DMS114 treated with DMSO at 0.1 percent for 48 hours (cell line): ENCODE results near the gene EDN2.

Experiments
- DNase-seq: peaks from one replicate; lab custom pipeline; 2025; ENCODE audit not compliant: unreplicated experiment; lab: John Stamatoyannopoulos, UW

EDN2 gene

DNA sequence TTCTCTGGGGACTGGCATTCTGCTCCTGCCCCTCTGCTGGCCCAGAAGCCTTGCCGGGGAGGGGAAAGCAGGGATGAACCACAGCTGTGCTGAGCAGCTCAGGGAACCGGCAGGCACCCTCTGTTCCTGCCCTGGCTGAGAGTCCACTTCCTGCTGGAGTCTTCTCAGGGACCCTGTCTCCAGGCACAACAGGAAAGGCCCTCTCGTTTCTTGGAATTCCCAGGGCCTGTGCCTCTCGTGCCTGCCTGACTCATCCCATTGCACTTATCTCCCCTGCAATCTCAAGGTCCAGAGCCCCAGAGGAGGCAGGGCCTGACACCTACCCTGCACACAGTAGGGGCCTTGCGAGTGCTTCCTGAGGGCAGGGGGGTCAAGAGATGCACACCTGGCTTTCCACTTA is 1.1 kb upstream of the EDN2 start:
- DNase-seq: no peak

- DNase-seq: no peak
Measured at GRCh38 chr1:41483960-41484401, 502 bp downstream of the EDN2 start.

DNA sequence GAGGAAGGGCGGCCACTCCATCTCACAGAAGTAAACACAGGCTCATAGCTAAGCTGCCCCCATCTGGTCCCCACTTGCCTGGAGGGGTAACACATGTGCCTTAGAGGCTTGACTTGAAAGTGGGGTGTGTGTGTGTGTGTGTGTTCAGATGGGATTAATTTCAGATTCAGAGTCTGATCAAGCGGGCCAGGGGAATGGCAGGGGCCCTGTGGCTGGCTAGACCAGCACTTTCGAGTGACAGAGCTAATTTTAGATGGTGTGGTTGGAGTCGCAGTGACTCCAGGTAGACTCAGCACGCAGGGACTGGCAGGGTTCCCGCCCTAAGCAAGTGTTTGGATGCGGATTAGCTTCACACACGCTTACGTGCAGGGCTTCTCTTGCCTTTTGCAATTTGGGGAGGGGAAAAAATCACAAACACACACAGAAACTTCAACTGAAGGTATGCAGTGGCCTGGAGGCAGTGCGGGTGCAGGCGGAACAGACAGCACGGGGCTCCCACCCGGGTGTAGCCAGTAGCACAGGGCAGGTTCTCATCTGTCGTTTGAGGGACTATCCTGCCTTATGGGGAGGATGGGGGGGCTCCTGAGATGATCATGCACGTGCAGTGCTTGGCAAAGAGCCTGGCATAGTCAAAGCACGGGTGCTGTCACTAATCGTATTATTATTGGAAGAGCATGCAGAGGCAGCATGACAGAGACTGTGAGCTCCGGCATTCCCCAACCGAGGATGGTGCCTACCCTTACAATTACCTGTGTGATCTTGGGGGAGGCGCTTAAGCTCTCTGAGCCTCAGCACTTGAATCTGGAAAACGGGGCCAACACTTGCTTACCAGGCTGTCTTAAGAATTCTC is 1.3 kb downstream of the EDN2 start:
- no peak for DNase-seq

- DNase-seq: no peak
Measured at GRCh38 chr1:41482001-41482765, 2.3 kb downstream of the EDN2 start.

- no peak for DNase-seq
Measured at GRCh38 chr1:41481109-41481775, 3.2 kb downstream of the EDN2 start.

GRCh38 chr1:41480204-41481108 is 4.0 kb downstream of the EDN2 start:
- no peak for DNase-seq

DNA sequence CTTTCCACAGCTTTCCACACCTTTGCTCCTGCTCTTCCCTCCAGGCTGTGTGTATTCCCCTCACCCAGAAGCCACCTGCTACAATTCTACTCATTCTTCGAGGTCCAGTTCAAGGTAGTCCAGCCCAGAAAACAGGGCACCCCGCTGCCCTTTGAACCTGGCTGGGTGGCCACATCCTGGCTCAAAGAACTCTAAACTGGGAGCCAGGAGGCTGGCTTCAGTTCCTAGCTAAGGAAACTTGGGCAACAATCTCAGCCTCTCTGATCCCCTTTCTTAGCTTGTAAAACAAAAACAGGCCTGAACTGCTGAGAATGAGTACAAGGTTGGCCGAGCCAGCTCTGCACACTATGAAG is 4.7 kb downstream of the EDN2 start:
- no peak for DNase-seq

DNA sequence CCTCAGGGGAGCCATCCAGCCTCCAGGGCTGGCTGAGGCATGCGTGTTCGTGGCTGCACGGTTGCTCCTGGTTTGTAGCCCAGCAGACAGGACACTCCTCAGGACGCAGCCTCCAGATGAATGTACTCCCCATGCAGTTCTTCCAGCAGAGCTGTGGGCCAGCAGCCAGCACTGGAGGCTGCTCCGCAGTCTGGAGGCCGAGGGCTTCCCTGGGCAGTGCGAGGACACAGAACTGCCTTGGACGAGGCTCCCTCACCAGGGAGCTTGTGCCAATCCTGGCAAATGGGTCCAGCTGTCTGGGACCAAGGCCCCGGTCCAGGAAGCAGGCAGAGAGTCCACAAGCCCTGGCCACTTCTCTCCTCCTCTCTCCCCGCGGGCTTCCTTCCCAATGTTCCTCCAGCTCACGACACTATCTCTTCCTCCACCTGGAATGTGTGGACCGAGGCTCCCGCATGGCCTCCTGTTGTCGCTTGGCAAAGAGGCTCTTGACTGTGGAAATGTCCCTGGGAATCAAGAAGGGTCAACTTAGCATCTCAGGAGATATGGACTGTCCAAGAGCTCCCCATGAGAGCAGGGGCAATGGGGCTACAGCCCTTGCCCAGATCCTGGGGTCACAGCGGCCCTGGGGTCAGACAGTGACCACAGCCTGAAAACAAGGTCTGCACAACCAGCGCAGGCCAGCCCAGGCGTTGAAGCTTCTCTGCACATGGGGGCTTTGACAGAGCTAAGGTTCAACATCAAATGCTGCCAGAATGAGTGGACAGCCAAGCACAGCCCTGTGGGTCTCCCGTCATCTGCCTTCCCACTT is 5.3 kb downstream of the EDN2 start:
- no peak for DNase-seq

DNA sequence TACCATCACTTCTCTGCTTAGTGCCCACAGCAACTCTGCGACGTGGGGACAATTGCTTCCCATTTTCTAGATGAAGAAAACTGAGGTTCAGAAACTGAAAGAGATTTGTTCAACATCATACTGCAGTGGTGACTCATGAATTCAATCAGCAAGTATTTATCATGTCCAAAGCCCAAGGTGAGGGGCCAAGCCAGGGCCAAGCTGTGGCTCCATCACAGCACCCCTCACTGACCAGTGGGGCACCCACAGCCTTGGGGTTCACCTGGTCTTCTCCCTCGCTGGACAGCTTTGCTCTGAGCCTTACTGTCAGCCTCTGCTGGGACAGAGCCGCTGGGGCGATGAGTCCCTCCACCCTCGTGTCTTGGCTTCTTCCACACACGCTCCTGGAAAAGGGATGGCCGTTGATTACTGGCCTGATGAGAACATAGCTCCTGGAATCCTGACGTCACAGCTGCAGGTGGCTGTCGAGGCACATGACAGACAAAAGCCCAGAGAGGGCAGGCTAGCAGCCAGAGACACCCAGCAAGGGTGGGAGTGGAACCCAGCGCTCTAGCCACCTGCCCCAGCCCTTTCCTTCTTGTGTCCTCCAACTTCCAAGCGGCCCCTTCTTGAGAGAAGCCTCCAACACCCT is 6.2 kb downstream of the EDN2 start:
- DNase-seq: no peak

- no peak for DNase-seq
Measured at GRCh38 chr1:41476807-41477361, 7.6 kb downstream of the EDN2 start.

DNA sequence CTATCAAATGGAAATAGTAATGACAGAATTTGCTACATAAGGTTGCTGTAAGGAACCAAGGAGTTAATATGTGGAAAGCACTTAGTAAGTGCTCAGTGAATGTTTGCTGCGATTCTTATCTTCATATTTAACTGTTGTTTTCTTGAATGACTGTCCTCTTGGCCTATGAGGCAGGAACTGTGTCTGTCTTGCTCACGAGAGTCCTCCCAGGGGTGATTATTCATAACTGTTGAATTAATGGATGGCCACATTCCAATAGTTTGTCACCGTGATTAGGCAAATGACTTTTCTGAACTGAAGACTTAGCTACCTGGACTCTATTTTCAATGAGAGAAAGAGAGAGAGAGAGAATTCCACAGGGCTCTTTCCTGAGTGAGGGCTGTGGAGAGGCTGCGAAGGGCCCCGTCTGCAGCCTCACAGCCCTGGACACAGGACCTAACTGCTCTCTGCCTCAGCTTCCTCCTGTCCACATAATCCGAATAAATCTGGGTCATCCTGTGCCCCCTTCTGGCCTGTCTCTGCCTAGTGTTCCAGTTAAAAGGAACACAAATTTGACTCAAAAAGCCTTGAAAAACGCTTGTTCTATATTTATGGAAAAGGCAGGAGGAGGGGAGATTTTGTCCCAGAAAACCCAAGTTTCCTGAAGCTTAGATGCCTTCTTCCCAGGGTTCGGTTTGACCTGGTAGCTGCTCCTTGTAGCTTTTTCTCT is 8.5 kb downstream of the EDN2 start:
- DNase-seq: no peak

- no peak for DNase-seq
Measured at GRCh38 chr1:41475346-41475745, 9.1 kb downstream of the EDN2 start.

DNA sequence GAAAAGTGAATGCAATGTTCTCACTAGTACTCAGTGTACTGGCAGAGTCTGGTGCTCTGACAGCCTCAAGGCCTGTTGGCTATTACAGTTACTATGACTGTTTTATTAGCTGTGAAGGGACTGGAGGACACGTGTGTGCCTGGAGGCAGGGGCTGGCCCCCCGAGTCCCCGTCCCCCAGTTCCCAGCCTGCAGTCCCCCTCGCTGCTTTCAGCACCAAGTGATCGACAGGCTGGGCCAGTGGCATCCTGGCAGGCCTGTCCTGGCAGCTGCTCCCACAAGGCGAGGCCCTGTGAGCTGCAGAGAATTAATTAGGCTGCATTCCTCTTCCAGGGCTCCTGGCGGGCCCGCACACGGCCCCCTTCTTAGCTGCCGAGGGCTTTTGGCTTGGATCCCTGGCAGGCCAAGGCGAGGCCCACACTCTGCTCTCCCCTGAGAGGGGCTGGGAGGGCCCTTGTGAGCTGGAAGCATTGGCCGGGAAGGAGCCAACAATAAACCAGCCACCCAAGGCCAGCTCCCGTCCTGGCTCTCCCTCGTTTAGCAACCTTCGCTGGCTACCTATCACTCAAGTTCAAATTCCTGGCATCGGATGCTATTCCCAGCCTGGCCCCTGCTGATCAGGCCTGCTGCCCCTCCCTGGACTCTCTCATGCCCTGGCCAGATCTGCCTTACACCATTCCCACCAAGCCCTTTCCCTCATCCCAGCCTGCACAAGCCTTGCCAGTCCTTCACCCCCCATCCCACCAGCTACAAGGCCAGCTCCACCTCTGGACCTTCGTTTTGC is 9.8 kb downstream of the EDN2 start:
- DNase-seq: no peak

DNA sequence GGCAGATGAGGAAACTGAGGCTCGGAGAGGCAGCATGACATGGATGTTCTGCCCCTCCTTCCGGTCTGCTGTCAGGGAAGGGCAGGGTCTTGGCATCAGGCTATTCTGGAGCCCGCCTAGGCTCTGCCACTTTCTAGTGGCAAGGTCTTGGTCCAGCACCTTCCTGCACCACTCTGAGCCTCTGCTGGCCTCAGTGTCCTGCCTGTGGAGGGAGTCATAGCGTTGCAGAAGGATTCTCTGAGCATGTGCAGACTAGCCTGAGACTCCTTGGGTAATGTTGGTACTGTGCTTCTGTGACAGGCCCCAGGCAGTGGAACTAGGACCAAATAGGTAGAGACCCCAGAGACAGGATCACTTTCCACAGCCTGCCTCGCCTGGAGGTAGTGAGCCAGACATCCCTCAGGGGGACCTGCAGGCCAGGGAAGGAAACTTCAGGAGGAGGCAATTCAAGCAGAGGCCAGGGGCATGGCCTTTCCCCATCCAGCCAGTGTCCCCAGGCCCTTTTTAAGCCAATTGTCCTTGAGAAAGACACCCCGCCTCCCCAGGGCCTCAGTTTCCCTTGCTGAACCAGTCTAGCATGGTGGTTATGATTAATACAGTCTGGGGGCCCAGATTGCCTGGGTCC is 10.6 kb downstream of the EDN2 start:
- no peak for DNase-seq

DNA sequence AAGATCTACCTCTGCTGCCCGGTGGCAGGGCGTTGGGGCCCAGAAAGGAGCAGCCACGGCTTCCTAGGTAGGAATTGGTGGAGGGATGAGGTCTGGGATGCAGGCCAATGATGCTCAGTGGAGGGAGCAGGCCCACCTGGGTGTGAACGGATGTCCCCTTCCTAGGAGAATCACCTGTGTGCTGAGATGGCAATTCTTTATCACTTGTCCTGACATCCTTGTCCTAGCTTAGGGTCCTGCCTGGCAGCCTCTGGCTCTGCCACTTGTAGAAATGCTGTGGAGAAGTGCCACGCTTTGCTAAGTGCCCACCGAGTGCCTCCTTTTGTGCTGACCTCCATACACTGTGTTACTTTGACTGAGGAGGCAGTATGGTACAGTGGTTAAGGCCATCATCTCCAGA is 12.8 kb downstream of the EDN2 start:
- no peak for DNase-seq

DNA sequence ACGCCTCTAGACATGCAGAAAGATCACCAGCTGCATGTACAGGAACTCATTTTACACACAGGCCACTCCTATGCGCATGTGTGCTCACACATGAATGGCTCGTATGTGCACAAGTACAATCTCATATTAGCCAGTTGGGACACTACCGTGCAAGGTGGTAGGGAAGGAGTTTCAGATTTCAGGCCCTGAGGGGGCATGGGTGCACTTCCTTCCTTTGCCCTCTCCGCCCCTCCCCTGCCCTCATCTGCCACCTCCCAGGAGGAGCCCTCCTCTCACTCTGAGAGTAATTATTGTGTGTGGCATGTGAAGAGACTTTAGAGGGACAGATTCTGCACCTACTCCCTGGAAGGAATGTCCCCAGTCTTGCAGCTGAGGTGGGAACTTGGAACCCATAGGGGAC is 14.8 kb downstream of the EDN2 start:
- no peak for DNase-seq

- DNase-seq: no peak
Measured at GRCh38 chr1:41468122-41468762, 16.2 kb downstream of the EDN2 start.
